SKM-1 (cell line): ENCODE measurements around the gene MEX3D.

Experiments used
- DNase-seq: peaks from one replicate; lab custom pipeline; 2025; ENCODE audit not compliant: unreplicated experiment; lab: John Stamatoyannopoulos, UW

MEX3D gene

GRCh38 chr19:1568320-1569019 is at the start of gene MEX3D:
Gene MEX3D (minus strand): TSS chr19:1568325. CDS start chr19:1568058, 267 bp downstream.
- peak; percentile 32 for DNase-seq

GRCh38 chr19:1616875-1617274 is 48.8 kb upstream of the MEX3D start:
- DNase-seq = no peak

GRCh38 chr19:1616396-1616795 is 48.3 kb upstream of the MEX3D start:
- DNase-seq = no peak

- DNase-seq = no peak
Measured at GRCh38 chr19:1615156-1615765, 47.1 kb upstream of the MEX3D start.

GRCh38 chr19:1613808-1614570 is 45.9 kb upstream of the MEX3D start:
- DNase-seq = no peak

- DNase-seq = no peak
Measured at GRCh38 chr19:1613146-1613545, 45.0 kb upstream of the MEX3D start.

GRCh38 chr19:1612114-1613086 is 44.3 kb upstream of the MEX3D start:
- DNase-seq = no peak

- no peak for DNase-seq
Measured at GRCh38 chr19:1611353-1611752, 43.2 kb upstream of the MEX3D start.

GRCh38 chr19:1610579-1610978 is 42.5 kb upstream of the MEX3D start:
- DNase-seq = no peak

GRCh38 chr19:1609680-1610474 is 41.8 kb upstream of the MEX3D start:
- no peak for DNase-seq

- no peak for DNase-seq
Measured at GRCh38 chr19:1609103-1609396, 40.9 kb upstream of the MEX3D start.

GRCh38 chr19:1608359-1609102 is 40.4 kb upstream of the MEX3D start:
- DNase-seq = no peak

GRCh38 chr19:1606138-1606651 is 38.1 kb upstream of the MEX3D start:
- DNase-seq = no peak

GRCh38 chr19:1605236-1606137 is 37.4 kb upstream of the MEX3D start, which contains the start of gene UQCR11:
Gene UQCR11 (minus strand): TSS chr19:1605462. CDS start chr19:1605409, 53 bp downstream.
- DNase-seq = peak; percentile 89

- DNase-seq = no peak
Measured at GRCh38 chr19:1602091-1602707, 34.1 kb upstream of the MEX3D start.

- DNase-seq = no peak
Measured at GRCh38 chr19:1601613-1602064, 33.5 kb upstream of the MEX3D start.

- DNase-seq = no peak
Measured at GRCh38 chr19:1599460-1599846, 31.3 kb upstream of the MEX3D start.
